KMS-11 (cell line): ENCODE data around the gene TAS1R3.

Experiments used
- H2AFZ ChIP-seq: fragments of 200-600 bp; sonication (generic); 2 replicates; pipeline ENCODE4 v1.6.1; 2016; ENCODE audit warnings: antibody characterized with exemption, mixed run types, low read depth
- H3K27ac ChIP-seq: fragments of 200-600 bp; sonication (generic); 2 replicates; pipeline ENCODE4 v1.6.1; 2016; ENCODE audit warnings: mild to moderate bottlenecking, mixed run types
- H3K27me3 ChIP-seq: fragments of 200-600 bp; sonication (generic); 2 replicates; pipeline ENCODE4 v1.6.1; 2017; ENCODE audit warnings: mild to moderate bottlenecking, low read depth, mixed run types, moderate library complexity; ENCODE audit not compliant: insufficient read depth
- H3K36me3 ChIP-seq: fragments of 200-600 bp; sonication (generic); 2 replicates; pipeline ENCODE4 v1.6.1; 2017; ENCODE audit warnings: mild to moderate bottlenecking, mixed run types; ENCODE audit not compliant: insufficient read depth
- H3K4me1 ChIP-seq: fragments of 200-600 bp; sonication (generic); 2 replicates; pipeline ENCODE4 v1.6.1; 2016; ENCODE audit warnings: mild to moderate bottlenecking, low read depth, mixed run types; ENCODE audit not compliant: poor library complexity, severe bottlenecking
- H3K4me2 ChIP-seq: fragments of 200-600 bp; sonication (generic); 2 replicates; pipeline ENCODE4 v1.7.0; 2016; ENCODE audit warnings: mild to moderate bottlenecking, mixed run types
- H3K4me3 ChIP-seq: fragments of 200-600 bp; sonication (generic); IDR thresholded peaks from 2 replicates; pipeline ENCODE4 v1.6.1; 2017; ENCODE audit warnings: low read depth, low read length, mixed read lengths; ENCODE audit not compliant: insufficient read depth
- H3K79me2 ChIP-seq: fragments of 200-600 bp; sonication (generic); 2 replicates; pipeline ENCODE4 v1.6.1; 2016; ENCODE audit warnings: low read depth, mixed run types; ENCODE audit not compliant: insufficient read depth
- H3K9ac ChIP-seq: fragments of 200-600 bp; sonication (generic); 2 replicates; pipeline ENCODE4 v1.6.1; 2016; ENCODE audit warnings: mild to moderate bottlenecking, mixed run types
- H4K20me1 ChIP-seq: fragments of 200-600 bp; sonication (generic); 2 replicates; pipeline ENCODE4 v1.6.1; 2016; ENCODE audit warnings: mild to moderate bottlenecking, mixed run types; ENCODE audit not compliant: insufficient read depth
- TF ChIP-seq, protein P1 (sequence below): fragments of 200-600 bp; sonication (generic); conservative IDR thresholded peaks from 2 replicates; pipeline ENCODE4 v1.6.1; 2017; ENCODE audit warnings: low read depth, mild to moderate bottlenecking, antibody characterized with exemption, low read length, moderate library complexity, mixed read lengths

The TAS1R3 gene

DNA sequence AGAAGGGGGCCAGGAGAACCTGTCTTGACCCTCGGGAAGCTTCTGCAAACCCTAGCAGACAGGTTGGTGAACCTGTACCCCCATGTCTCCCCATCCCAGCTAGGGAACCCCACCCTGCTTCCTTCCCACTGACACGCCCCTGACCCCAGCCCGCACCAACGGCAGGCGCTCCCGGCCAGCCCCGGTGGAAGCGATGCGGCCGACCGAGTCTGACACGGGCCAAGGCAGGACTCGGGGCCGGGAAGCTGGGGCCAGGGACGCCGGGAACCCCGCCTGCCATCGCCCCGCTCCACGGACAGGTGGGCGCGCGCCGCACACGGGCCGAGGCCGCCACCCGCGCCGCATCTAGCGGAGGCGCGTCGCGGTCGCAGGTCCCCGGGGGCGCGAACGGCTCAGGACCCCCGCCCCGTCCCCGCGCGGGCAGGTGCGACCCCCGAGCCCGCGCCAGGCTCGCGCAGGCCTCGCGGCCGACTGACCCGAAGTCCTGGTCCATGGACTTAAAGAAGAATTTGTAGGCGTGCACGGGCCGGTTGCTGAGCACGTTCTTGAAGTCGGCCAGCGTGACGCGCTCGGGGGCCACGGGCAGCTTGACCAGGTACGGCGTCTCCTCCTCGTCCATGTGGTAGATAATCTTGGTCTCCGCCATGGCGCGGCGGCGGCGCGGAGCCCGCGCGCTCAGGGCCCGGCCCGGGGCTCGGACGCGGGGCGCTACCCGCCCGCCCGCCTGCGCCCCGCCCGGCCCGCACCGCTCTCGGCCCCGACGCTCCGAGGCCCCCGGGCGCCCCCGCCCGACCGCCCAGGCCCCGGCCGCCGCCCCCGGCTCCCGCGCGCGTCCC is 17.6 kb downstream of the TAS1R3 start:
- Histone ChIP-seq H3K27ac (no peak overlapping the region), H3K79me2 (no peaks in the 10 kb centered on the region; the same call in 1 of the 2 replicates), H3K4me2 (peak overlapping the region; percentile 67), H3K36me3 (no peaks in the 10 kb centered on the region), H3K9ac (peak overlapping the region; percentile 53; the same call in 1 of the 2 replicates), H3K27me3 (no peaks in the 10 kb centered on the region; the same call in 1 of the 2 replicates), H2AFZ (peak overlapping the region; percentile 59), H4K20me1 (no peaks in the 10 kb centered on the region), H3K4me1 (peaks cover 17% of the 10 kb centered on the region), H3K4me3 (peak overlapping the region; percentile 40)
- TF ChIP-seq, protein P1, sequence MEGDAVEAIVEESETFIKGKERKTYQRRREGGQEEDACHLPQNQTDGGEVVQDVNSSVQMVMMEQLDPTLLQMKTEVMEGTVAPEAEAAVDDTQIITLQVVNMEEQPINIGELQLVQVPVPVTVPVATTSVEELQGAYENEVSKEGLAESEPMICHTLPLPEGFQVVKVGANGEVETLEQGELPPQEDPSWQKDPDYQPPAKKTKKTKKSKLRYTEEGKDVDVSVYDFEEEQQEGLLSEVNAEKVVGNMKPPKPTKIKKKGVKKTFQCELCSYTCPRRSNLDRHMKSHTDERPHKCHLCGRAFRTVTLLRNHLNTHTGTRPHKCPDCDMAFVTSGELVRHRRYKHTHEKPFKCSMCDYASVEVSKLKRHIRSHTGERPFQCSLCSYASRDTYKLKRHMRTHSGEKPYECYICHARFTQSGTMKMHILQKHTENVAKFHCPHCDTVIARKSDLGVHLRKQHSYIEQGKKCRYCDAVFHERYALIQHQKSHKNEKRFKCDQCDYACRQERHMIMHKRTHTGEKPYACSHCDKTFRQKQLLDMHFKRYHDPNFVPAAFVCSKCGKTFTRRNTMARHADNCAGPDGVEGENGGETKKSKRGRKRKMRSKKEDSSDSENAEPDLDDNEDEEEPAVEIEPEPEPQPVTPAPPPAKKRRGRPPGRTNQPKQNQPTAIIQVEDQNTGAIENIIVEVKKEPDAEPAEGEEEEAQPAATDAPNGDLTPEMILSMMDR, result no peak

DNA sequence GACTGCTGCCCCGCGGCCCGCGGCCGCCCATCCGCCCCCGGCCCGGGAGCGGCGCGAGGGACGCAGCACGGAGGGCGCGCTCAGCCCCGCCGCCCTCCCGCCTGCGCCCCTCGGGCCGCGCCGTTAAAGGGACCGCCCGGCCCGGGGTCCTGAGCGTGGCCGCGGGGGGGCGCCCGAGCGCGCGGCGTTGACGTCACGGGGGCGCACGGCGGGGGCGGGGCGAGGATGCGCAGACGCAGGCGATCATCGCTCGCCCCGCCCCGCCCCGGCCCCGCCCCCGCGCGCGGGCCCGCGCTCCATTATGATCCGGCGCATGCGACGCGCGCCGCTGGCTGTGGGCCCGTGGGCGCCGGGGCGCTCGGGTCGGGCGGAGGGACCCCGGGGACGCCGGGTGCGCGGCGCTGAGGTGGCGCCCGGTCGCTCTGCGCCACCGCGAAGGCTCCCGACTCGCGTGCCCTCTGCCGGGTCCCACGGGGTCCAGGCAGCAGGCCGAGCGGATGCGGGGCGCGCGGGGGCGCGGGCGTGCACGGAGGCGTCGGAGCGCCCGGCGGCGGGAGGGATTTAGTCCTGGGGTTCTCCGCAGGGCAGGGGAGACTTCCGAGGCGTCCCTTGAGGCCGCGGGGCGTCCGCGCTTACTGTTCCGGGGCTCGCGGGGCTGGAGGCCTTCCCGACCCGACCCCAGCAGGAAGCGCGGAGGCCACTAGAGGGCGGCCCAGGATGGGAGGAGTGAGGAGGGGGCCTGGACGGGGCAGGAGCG is 18.4 kb downstream of the TAS1R3 start, which contains the start of gene DVL1:
DVL1 (minus strand) TSS at position 163 of the 757 bp plus-strand sequence. CDS start 353 bp downstream, outside the sequence.
- no peaks in the 10 kb centered on the region for H3K36me3 ChIP-seq
- peak within 1 kb of the TSS; percentile 76; the same call in 1 of the 2 replicates for H3K9ac ChIP-seq
- H3K27me3 ChIP-seq, result no peaks in the 10 kb centered on the region; the same call in 1 of the 2 replicates
- H3K79me2 ChIP-seq, result no peaks in the 10 kb centered on the region; the same call in 1 of the 2 replicates
- TF ChIP-seq, protein P1, result peak; percentile 31
- no peaks in the 10 kb centered on the region for H4K20me1 ChIP-seq
- H2AFZ ChIP-seq, result peak within 1 kb of the TSS; percentile 59
- H3K4me2 ChIP-seq, result peak within 1 kb of the TSS; percentile 67
- H3K27ac ChIP-seq, result peak within 1 kb of the TSS; percentile 46
- peaks cover 17% of the 10 kb centered on the region for H3K4me1 ChIP-seq
- H3K4me3 ChIP-seq, result peak within 1 kb of the TSS; percentile 40

DNA sequence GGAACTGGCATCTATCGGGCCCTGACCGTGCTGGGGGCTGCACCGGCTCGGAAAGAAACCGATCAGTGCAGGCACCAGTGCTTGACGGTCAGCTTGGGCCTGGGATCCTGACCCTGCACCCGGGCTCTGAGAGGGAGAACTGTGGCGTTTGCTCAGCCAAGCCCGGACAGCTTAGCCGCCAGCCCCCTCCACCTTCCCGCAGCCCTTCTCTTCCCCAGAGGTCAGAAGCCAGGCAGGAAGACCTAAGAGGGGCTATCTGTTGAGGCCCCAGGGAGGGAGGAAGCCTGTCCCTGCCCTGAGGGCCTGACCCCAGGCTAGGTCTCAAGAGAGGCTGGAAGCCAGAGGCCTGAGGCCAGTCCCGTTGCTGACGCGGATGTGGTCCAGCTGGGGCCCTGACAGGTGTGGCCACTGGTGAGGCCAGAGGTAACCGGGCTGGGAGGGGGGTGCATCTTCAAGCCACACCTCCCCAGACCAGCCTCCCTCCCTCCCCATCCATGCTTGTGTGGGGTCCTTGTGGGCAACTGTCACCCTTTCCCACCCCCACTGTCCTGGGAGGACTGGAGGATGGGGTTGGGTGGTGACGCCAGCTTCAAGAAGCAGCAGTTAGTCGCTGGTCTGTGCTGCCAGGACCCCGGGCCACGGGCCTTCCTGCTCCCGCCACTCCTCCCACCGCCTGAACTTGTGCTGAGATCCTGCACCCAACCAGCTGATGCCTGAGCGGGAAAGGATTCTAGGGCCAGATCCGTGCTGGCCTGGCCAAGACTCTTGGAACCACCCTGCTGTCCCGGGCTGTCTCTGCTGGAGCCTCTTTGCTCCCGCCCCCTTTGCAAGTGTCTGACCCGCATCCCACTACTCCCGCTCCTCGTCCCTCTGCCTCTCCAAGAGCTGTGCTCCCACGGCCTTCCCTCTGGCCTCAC is 20.7 kb downstream of the TAS1R3 start:
- H3K27me3 ChIP-seq, result no peaks in the 10 kb centered on the region; the same call in 1 of the 2 replicates
- H3K79me2 ChIP-seq, result no peaks in the 10 kb centered on the region; the same call in 1 of the 2 replicates

More for the DNA sequence above, 20.7 kb downstream of the TAS1R3 start:
- Histone ChIP-seq H2AFZ (no peak overlapping the region), H3K4me3 (no peak overlapping the region), H3K4me1 (peaks cover 17% of the 10 kb centered on the region), H3K36me3 (no peaks in the 10 kb centered on the region), H3K4me2 (no peak overlapping the region), H4K20me1 (no peaks in the 10 kb centered on the region), H3K27ac (no peak overlapping the region), H3K9ac (no peak overlapping the region)
- TF ChIP-seq, protein P1, result no peak
